Raji (cell line): ENCODE data around the gene E2F3.

Experiments used
- POLR2A ChIP-seq: IDR thresholded peaks from 2 replicates; pipeline ENCODE4 v1.6.1; 2011; ENCODE audit warnings: low read depth, low read length, control low read depth; ENCODE audit not compliant: insufficient read depth

E2F3 gene

DNA sequence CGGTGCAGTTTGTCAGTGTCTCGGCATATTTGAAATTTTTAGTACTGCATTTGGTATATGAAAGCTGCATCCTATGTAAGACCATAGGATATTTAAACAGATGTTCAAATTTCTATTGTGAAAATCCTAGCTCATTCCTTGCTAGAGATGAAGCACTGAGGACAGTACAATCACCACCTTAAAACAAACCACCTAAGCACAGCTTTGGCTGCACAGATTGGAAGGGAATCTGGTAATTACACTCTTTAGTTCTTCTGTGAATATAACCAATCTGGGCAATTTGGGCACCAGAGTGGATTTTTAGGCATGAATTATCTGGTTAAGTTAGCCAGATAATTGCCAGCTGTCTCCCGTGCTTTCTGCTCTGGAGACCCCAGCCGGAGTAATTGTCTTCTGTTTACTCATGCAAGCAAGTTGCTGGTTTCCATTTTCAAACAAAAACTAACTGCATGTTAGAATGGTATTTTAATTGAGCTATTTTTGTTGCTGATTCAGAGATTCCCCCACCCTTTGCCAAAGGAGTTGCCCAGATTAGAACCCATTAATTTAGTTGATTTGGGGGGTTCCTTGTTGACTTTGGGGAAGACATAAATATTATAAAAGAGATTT is 36.9 kb downstream of the E2F3 start:
- TF ChIP-seq POLR2A = no peak

DNA sequence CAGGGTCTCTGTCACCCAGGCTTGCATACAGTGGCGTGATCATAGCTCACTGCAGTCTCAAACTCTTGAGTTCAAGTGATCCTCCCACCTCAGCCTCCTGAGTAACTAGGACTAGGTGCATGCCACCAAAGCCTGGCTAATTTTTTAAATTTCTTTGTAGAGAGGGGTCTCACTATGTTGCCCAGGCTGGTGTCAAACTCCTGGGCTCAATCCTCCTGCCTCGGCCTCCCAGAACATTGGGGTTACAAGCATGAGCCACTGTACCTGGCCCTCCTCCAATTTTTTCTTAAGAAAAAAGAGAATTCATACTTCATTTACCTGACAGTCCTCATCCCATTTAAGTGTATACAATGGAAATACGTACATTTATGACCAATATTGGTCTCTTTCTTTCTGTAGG is 37.9 kb downstream of the E2F3 start:
- no peak for TF ChIP-seq POLR2A

DNA sequence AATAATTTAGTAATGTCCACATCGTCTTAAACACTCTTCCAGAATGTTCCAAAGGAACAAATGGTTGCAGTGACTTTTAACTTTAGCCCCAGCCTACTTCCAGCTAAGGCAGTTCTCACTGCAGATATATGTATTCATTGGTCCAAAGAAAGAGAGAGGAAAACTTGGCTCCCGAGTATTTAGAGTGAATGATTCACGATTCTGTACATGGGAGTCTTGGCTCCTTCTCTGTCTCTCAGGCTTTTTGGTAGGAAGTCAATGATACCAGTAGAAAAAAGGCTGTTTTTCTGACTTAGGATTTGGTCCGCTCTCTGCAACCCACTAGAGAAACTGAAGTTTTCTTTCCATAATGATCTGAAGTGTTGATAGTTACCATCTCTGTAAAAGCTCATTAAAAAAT is 38.6 kb downstream of the E2F3 start:
- no peak for TF ChIP-seq POLR2A

DNA sequence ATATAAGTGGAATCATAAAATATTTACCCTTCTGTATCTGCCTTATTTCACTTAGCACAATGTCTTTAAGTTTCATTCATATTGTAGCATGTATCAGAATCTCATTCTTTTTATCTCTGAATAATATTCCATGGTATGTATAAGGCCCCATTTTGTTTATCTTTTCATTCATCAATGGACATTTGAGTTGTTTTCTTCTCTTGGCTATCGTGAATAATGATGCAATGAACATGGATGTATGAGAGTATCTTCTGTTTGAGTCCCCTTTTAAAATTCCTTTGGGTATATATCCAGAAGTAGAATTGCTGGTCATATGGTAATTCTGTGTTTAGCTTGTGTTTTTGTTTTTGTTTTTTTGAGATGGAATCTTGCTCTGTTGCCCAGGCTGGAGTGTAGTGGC is 39.6 kb downstream of the E2F3 start:
- TF ChIP-seq POLR2A = no peak

DNA sequence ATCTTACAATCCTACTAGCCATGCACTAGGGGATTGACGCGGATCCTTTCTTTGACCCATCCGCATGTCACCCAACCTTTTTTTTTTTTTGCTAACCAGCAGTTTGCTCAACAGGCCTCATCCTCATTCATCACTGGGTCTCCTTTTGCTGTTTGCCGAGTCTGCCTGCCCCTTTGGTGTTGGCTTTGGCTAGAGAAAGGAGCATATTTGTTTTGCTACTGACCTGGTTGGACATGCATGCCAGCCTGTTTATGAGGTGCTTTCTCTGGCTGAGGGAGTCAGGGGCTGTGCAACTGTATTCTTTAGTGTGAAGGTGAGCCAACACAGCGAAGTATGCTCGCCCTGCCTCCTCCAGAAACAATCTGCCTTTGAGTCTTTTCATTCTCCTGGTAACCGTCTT is 40.2 kb downstream of the E2F3 start:
- TF ChIP-seq POLR2A = no peak

DNA sequence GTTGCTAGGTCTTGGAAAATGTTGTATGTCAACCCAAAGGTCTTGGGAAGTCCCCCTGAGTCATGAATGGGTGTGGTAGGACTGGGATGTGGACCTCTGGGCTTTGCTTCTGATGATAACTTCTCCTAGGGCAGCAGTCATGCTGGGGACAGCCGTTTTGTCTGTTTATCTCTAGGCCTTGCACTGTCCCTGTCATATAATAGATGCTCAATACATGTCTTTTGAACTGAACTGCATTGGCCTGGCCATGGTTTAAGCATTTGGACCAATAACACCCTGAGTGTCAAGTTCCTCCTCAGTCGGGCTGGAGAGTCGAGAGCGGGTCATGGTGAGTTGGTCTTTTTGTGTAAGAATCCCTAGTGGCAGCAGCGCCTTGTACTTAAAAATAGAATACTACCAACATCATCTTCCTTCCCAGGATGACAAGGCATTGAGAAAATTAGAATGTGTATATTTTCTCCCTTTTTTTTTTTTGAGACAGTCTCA is 43.1 kb downstream of the E2F3 start:
- TF ChIP-seq POLR2A = no peak

DNA sequence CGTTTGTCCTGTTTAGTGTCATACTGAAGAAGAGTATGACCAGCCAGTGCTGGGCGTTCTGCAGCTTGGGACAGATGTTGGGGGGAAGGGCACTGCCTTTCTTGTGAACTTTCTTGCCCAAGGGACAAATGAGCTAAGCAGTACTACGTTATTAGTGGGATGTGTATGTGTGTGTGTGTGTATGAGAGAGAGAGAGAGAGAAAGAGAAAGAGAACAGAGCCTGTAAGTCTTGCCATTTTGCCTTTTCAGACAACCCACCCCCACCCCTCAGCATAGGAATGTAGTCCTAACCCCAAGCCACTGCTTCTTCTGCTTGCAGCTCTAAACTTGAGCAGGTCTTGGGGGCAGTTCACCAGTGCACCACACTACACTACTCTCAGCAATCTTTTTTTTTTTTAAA is 45.5 kb downstream of the E2F3 start:
- TF ChIP-seq POLR2A = no peak

DNA sequence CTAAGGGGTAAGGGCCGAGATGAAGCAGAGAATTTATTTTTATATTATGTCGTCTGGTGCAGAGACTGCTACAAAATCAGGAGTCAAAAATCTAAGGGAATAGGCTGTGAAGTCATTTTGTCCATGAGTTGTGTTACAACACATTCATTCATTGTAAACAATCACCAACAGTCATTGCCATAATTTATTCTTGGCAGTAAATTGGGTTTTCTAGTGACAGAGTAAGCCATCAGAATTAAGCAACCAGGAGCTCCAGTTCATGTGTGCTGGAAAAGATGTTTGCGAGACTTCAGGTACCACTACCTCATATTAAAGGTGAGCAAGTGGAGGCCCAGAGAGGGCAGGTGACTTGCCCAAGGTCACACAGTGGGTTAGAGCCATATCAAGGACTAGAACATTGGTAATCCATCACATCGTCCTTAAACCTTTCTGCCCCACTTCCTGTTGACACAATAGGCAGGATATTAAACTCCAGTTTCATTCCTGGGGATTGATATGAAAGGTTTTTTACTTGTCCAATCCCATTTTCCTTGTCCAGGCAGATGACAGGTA is 46.0 kb downstream of the E2F3 start:
- no peak for TF ChIP-seq POLR2A

DNA sequence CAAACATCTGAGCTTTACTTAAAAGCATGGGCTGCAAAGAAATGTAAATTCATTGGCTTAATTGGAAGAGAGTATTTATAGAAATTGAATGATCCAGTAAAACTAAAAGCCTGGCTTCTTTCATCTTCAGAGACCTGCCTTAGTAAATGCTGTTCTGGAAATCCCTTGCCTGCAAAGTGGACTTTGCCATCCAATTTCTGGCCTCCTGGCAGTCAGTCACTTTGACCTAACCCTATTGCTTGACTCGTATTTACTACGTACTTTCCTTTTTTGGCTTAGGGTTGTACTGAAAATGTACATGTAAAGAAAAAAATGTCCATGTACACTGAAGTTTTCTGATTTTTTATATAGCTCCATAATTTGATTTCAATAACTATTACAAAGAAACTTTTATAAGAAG is 47.1 kb downstream of the E2F3 start:
- no peak for TF ChIP-seq POLR2A

DNA sequence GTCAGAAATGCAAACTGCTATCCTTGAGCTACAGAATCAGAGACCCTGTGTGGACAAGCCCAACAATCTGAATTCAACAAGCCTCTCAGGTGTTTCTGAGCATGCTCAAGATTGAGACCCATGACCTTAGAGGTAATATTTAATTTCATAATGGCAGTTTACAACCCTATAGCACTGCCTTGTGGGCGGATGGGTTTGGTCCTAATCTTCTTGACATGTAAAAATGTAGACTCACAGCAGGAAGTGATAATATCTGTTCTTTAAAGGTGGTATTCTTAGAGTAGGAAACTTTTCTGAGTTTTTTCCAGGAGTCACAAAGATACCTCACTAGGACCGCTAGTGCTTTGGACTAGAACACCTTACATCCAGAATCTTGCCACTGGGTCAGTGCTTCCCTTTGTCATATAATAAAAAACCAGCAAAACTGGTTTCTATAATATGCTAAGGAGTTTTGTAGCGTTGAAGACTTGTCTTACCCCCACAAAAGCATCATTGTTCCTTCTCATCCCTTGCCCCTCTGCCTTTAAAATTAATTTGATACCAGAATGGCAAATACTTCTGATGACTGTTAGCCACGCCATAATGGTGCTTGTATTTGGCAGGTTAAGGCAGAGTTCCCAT is 52.6 kb downstream of the E2F3 start:
- no peak for TF ChIP-seq POLR2A

DNA sequence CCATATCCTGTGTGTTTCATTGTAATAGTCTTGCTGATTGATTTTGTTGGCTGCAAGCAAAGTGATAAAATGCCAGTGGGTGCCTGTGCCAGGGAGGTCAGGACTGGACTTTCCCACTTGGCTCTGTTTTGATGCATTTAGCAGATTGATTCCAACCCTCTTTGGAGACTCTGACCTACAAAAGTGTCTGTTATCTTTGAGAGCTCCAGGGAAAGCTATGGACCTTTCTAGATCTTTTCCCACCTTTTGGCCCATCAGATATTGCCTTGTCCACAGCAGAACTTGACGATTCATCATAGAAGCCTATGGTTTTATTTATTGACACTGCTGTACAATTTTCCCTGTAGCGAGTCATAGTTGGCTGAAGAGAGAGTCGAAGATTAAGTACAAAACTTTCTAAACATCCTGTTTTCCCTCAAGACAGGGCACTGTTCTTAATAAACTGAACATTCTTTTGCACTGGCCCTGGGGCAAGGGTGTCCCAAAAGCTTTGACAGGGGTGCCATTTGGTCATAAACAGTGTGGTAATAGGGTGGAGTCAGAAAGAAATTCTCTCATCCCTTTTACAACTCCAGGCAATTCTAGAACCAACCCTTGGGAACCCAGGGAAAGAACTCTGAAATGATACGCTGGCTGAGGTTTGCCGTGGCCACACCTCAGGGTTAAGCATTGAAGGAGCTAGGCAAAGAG is 53.7 kb downstream of the E2F3 start:
- TF ChIP-seq POLR2A = no peak

DNA sequence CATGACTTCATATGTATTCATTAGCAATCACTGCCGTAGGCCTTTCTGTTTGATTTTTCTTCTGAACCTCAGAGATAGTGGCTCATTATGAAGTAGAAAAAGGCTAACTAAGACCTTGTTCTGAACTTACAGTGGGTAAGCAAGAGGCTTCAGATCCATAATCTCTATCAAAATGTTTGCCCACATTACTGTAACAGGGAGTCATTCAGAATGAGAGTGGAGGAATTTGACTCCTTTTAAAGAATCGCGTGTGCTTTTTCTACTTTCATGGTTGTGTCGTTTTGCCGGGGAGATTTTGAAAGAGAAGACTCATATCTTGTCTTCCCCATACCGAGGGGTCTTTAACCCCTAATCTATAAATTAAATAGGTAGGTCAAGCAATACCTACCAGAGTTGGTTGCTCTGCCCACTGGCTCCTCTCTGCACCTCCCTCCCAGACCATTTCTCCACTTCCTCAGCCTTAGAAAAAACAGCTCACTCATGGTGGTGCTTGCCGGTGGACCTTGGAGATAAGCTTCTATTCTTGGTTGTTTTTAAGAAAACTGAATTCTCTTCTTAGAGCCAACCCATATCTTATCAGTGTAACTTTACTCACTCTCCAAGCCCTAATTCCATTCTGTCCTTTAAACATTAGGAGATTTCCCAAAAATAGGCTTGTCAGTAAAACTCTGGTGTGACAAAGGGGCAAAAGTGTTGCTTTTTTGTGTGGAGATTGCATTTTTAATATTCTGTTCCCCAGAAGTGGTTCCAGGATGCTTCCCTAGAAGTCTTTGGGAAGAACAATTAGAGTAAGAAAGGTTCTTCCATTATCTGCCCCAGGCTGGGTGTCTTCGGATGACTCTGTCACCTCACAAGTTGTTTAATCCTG is 56.6 kb downstream of the E2F3 start:
- TF ChIP-seq POLR2A = no peak

DNA sequence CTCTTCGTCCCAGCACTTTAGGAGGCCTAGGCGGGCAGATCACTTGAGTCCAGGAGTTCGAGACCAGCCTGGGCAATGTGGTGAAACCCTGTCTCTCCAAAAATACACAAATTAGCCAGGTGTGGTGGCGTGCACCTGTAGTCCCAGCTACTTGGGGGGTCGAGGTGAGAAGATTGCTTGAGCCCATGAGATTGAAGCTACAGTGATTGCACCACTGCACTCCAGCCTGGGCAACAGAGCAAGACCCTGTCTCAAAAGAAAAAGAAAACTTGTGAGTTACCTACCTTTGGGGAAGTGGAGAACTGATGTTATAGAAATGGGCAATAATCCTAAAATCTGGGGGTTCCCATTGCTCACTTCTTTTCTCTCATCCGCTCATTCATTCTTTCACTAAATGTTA is 58.0 kb downstream of the E2F3 start:
- no peak for TF ChIP-seq POLR2A

DNA sequence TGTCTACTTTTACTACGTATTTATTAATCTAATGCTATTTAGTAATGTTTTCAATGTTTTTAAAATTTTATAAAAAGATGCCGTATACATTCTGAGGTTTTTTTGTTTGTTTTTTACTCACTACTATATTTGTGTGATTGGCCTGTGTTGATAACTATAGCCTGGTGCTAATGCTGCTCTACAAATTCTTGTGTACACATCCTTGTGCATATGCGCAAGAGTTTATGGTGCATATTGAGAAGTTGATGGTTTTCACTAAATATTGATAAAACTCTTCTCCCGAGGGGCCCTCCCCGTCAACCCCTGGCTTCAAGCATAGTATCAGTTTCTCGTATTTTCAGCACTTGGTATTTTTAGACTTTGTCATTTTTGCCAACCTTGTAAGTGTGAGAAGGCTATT is 59.9 kb downstream of the E2F3 start:
- no peak for TF ChIP-seq POLR2A

DNA sequence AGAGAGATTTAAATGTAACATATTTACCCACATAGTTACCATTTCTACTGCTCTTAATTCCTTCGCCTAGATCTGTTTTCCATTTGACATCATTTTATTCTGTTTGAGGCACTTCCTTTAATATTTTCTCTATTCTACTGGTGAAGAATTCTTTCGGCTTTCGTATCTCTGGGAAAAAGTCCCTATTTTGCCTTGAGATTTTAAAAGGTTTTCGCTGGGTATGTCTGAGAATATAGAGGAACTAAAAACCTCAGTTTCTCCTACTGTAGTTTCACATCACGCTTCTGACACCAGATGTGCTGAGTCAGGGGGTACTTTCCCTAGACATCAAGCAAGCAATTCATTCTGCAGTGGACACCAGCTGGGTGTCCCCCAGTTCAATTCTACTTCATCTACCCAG is 61.7 kb downstream of the E2F3 start:
- TF ChIP-seq POLR2A = no peak
